GM21825 (cell line): ENCODE results near the gene CCNK.
A peak's percentile ranks its signal among the peaks of the same experiment; 100 is the strongest.

ENCODE experiments used
- ATAC-seq: cut with Tn5 transposase; IDR thresholded peaks from one replicate; pipeline ENCODE4 v1.9.1; 2021; ENCODE audit warnings: mild to moderate bottlenecking, moderate library complexity; ENCODE audit not compliant: unreplicated experiment

Gene CCNK

DNA sequence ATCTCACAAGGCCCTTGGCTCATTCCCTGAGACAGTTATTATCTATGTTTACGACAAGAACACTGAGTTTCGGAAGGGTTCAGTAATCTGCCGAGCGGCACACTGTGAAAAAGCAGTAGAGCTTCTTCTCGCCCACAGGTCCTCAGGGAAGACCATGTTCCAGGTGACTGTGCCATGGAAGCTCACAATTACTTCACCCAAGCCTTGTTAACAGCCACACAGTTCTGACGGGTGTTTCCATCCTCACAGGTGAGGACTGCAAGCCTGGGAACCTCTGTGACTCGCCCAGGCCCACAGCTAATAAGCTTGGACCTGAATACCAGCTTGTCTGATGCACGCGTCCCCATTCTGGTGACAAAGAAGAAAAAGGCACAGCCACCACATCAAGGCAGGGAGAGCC, 15.9 kb upstream of the CCNK start:
- no peak for ATAC-seq

- no peak for ATAC-seq
These were observed 14.5 kb upstream of the CCNK start for GRCh38 chr14:99466758-99467157.

- ATAC-seq = no peak
These were observed 13.7 kb upstream of the CCNK start for GRCh38 chr14:99467336-99468078.

DNA sequence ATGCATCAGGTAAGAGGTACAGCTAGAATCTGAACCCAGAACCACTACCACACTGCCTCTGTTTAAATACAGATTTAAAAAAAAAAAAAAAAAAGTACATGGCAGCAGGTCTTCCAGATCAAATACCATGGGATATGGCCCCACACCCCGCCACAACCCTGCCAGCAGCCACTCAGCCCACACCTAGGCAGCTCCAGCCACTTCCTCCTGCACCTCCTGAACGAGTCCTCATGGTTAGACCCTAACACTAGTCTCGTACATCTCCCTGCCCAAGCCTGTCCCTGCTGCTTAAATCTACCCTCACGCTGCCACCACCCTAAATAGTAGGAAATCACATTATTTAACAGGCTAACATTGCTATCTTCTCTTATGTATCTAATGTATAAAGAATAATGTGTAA, 13.1 kb upstream of the CCNK start:
- ATAC-seq = no peak

DNA sequence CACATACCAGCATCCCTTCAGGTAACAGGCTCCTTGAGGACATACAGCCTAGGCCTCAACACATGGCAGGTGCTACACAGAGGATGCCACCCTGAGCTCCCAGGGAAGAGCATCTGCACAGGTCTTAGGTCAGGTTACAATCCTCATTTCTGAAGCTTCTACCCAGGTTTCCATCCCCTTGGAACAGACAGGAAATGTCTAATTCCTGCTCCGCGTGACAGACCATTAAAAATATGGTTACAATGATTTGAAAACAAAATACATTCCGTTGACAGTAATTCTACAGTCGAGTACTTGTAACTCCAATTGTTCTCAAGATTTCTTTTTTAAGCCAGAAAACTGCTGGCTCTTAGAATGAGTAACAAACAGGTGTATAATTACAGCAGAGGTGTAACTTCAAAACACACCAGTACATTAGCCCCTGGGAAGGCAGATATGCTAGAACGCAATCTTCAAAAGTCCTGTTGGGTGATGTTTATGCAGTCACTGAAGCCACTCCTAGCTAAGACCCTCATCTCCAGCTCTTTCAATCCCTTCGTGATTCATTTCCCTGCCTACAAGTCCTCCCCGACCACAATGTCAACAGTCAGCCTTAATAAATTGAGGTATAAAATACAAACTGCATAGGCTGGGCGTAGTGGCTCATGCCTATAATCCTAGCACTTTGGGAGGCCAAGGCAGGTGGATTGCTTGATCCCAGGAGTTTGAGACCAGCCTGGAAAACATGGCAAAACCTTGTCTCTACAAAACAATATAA, 12.2 kb upstream of the CCNK start:
- ATAC-seq = no peak

DNA sequence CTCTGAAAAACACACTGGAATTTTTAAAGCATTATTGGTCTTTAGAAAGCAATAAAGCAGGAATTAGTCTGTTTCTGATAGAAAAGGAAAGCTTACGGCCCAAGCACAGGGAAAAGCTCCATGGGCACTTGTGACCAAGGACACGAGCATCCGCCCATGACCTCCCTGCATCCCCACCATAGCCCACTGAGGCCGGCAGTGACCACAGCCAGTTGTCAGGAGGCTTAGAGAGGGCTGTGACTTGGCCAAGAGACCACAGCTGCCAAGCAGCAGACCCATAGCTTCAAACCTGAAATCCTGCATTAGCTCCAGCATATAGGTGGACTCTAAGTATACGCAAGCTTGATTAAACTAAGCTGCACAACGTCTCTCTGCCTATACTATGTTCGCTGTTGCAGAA, 9.5 kb upstream of the CCNK start:
- ATAC-seq = no peak

- ATAC-seq = no peak
These were observed 8.3 kb upstream of the CCNK start for GRCh38 chr14:99472937-99473336.

DNA sequence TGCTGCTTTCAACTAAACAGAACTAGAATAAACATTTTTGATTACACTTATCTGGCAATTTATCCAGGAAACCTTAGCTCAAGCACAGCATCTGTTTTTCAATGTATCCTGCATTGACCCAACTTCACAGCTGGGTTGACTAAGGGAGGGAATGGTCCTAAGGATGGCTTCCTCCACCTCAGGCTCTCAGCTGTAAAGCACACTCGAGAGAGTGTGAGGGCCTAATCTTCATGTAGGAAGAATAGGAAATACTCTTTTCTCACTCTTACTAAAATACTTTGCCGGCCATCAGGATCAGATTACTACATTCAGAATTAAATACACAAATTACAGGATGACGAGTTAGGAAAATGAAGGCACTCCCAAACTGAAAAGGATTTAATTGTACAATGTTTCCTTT, 7.8 kb upstream of the CCNK start:
- no peak for ATAC-seq

DNA sequence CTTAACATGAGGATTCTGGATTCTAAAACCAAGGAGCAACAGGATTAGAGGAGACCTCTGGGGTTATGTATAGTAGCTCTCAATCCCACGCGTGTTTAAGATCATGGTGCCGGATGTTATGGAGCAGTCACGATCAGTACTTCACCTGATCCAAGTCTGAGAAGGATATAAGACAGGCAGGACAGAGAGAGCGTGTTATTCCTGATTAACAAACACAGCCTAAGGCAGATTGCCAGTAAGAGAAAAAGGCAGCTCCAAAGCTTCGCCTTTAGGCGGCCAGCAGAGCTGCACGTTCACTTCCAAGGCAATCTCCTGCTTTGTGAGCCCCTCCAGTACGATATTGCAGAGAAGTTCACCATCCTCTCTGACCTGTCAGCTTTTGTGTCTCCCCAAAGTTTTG, 6.0 kb upstream of the CCNK start:
- ATAC-seq = no peak

GRCh38 chr14:99475660-99476059, 5.5 kb upstream of the CCNK start:
- ATAC-seq = no peak

DNA sequence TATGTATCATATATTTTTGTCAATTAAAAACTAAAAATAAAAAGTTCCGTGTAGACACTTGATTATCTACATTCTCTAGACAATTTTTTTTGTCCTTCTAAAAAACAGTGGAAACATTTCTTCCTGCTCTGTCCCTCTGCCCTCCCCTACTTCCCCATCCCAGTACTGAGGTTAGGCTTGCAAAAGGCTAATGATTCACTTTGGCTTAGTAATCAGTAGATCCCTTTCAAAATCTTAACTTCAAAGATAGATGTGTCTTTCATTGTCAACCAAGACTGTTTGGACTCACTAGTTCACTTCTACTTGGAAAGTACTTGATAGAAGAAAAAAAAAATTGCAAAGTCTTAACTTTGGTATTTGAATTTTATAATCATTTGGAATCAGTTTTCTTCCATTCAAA, 4.3 kb upstream of the CCNK start:
- ATAC-seq = no peak

GRCh38 chr14:99478128-99478527, 3.1 kb upstream of the CCNK start:
- no peak for ATAC-seq

DNA sequence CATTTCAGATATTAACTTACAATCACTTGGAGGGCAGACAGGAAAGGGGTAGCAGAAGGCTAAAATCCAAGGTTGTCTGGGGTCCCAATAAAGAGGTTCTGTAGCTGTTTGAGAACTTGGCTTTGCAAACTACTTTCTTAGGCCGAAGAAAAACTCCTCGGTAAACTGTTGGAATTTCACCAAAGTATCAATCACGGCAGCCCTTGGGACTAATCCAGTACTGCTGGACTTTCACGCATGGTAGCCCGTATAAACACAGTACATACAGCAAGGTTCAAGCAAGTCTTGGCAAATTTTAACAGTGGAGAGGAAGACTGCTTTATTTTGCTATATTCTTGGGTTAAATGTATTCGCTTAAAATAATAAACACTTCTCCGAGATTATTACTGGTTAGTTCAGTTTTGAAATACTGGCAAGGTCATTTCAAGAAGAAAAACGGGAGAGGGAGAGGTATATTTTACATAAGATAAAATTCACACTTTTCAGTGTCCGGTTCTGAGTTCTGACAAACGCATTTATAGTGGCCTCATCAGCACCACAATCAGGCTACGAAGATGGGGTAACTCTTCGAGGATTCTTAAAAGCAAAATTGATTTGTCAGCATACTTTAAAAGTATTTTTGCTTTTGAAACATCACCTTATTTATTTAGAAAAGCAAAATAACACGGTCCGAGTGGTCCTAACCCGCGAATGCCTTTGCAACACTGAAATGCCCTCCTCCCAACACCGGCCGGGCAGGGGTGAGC, 1.9 kb upstream of the CCNK start:
- no peak for ATAC-seq

DNA sequence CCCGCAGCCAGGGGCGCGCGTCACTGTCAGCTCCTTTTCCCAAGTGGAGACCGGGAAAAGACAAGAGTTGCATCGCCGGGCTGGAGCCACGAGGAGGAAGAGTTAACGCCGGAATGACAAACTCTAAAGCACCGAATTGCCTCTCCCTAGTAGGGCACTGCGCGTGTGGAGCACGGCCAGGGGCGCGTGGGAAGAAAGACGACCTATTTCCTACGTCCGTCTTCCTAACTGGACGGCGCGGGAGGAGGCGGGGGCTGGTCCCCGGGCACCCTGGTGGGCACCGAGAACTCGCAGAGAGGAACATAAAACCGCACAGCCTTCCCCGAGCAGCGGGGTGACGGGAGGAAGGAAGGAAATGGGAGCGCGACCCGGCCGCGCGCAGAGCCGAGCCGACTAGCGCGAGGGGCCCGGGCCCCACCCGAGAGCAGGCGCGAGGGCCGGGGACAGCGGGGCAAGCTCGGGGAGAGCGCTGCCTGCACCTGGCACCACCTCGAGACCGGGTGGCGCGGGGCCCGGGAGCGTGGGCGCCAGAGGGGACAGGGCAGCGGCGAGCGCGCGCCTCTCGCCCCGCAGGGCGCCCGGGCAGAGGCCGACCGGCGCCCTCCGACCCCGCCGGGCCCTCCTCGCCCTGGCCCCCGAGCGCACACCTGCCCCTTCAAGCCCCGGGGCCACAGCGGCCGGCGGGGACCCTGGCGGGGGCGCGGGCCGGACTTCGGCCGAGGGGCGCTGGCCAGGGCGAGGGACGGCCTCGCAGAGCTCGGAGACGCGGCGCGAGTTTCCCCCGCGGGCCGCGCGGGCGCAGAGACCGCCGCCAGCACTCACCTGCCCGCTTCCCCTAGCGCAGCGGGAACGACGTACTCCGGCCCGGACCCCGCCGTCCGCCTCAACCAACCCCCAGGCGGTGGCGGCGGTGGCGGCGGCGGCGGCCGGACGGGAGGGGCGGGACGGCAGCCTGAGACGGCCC, 1.0 kb upstream of the CCNK start, which contains the start of gene SETD3:
TSS of gene SETD3 (minus strand) at position 954 of the 964 bp plus-strand sequence. CDS start 15,054 bp downstream, outside the sequence.
- peak; percentile 6 for ATAC-seq

GRCh38 chr14:99481745-99482099, 513 bp downstream of the CCNK start:
- ATAC-seq = no peak

- no peak for ATAC-seq
These were observed 2.9 kb downstream of the CCNK start for GRCh38 chr14:99484106-99484505.

DNA sequence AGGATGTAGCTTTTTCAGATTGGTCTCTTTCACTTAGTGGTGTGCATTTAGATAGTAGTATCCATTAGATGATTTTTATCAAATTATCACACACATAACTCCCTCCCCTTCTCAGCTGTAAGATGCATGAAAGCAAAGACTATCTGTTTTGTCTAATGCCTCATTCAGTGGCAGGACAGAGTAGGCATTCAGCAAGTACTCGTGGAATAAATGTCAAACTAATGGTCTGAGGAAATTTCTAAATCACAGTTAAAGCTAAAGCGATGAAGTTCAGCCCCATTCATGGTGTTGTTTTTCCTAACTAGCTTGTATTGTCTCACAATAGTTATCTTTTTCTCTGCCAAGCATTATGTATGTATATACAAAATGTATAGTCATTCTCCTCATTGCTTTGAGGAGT, 16.1 kb downstream of the CCNK start:
- no peak for ATAC-seq

- ATAC-seq = no peak
These were observed 16.7 kb downstream of the CCNK start for GRCh38 chr14:99497894-99498293.

DNA sequence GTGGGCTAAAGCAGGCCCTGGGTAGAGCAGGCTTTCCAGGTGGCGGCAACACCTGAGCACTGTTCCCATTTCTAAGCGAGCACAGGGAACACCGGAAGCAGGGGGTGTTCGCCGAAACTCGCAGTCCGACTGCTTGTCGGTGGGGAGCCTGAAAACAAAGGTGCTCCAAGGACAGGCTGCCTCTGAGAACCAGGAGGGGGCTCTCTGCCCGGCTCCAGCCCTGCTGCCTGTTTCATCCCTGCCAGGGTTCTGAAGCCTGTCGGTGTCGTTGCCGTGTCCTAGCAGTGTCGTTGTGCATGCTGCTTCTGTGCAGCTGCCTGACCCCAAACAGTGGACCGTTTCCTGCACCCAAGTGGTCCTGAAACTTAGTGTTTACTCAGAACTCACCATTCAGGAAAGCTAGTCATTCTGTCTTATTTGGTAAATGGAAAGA, 21.8 kb downstream of the CCNK start:
- no peak for ATAC-seq

GRCh38 chr14:99503848-99504453, 22.7 kb downstream of the CCNK start:
- ATAC-seq = no peak
